Neutrophil (primary cell): ENCODE results near the gene ZFP64.
"Not testable (repeated sequence)": the region's sequence is repeated elsewhere in the genome, so short reads cannot be mapped to it uniquely, and the experiment has no call there.

Experiments
- H3K27ac ChIP-seq: fragments of 200-600 bp; sonication (generic); 2 replicates; pipeline ENCODE4 v1.5.1; 2016; ENCODE audit warnings: mild to moderate bottlenecking, moderate library complexity
- H3K27me3 ChIP-seq: fragments of 200-600 bp; sonication (generic); 2 replicates; pipeline ENCODE4 v1.6.0; 2016; ENCODE audit warnings: mild to moderate bottlenecking
- H3K36me3 ChIP-seq: fragments of 200-600 bp; sonication (generic); 2 replicates; pipeline ENCODE4 v1.5.1; 2017
- H3K4me1 ChIP-seq, 2 experiments: fragments of 200-600 bp in 1 of 2; sonication (generic) in 1 of 2; 1 replicate in 1 of 2; 2 replicates in 1 of 2; pipeline versions ENCODE4 v1.5.1 to v1.6.1; 2013 to 2016; ENCODE audit warnings: low read depth in 1 of 2, low read length in 1 of 2, mild to moderate bottlenecking in 1 of 2, moderate library complexity in 1 of 2; ENCODE audit not compliant: control insufficient read depth in 1 of 2, insufficient read depth in 1 of 2
- H3K4me3 ChIP-seq, 2 experiments: fragments of 200-600 bp in 1 of 2; sonication (generic) in 1 of 2; 1 replicate in 1 of 2; 2 replicates in 1 of 2; pipeline ENCODE4 v1.5.1; 2013 to 2016; ENCODE audit warnings: low read depth in 1 of 2, low read length in 1 of 2, mild to moderate bottlenecking in 1 of 2, moderate library complexity in 1 of 2
- H3K9me3 ChIP-seq: fragments of 200-600 bp; sonication (generic); 2 replicates; pipeline ENCODE4 v1.5.1; 2016
- CTCF ChIP-seq: fragments of 200-600 bp; sonication (generic); IDR thresholded peaks from 2 replicates; pipeline ENCODE4 v1.5.1; 2016; ENCODE audit warnings: antibody characterized with exemption

ZFP64 gene

GRCh38 chr20:52142757-52143156, 48.8 kb downstream of the ZFP64 start:
- no peaks in the 10 kb centered on the region for H3K36me3 ChIP-seq
- H3K27me3 ChIP-seq, result no peaks in the 10 kb centered on the region
- no peak overlapping the region for H3K4me3 ChIP-seq
- no peak for TF ChIP-seq CTCF
- H3K27ac ChIP-seq, result peak overlapping the region; percentile 55
- no peaks in the 10 kb centered on the region for H3K9me3 ChIP-seq
- H3K4me1 ChIP-seq, result no peaks in the 10 kb centered on the region

- no peaks in the 10 kb centered on the region for H3K9me3 ChIP-seq
- no peak overlapping the region for H3K27ac ChIP-seq
- no peaks in the 10 kb centered on the region for H3K27me3 ChIP-seq
- no peaks in the 10 kb centered on the region for H3K36me3 ChIP-seq
- no peak overlapping the region for H3K4me3 ChIP-seq
- H3K4me1 ChIP-seq, result no peaks in the 10 kb centered on the region
- TF ChIP-seq CTCF, result no peak
These were observed 51.6 kb downstream of the ZFP64 start for GRCh38 chr20:52139986-52140385.

GRCh38 chr20:52137850-52138249, 53.7 kb downstream of the ZFP64 start:
- H3K4me3 ChIP-seq, result no peak overlapping the region
- no peaks in the 10 kb centered on the region for H3K36me3 ChIP-seq
- TF ChIP-seq CTCF, result no peak
- no peaks in the 10 kb centered on the region for H3K27me3 ChIP-seq
- no peak overlapping the region for H3K27ac ChIP-seq
- no peaks in the 10 kb centered on the region for H3K4me1 ChIP-seq
- H3K9me3 ChIP-seq, result no peaks in the 10 kb centered on the region

GRCh38 chr20:52133714-52134113, 57.9 kb downstream of the ZFP64 start:
- H3K27ac ChIP-seq, H3K9me3 ChIP-seq, H3K36me3 ChIP-seq, H3K27me3 ChIP-seq, H3K4me3 ChIP-seq, H3K4me1 ChIP-seq: not testable (repeated sequence)

GRCh38 chr20:52132337-52132736, 59.2 kb downstream of the ZFP64 start:
- Histone ChIP-seq H3K4me1 (peaks cover 0 to 1% of the 10 kb centered on the region in 2 experiments), H3K4me3 (no peak overlapping the region), H3K9me3 (no peaks in the 10 kb centered on the region), H3K27ac (no peak overlapping the region), H3K36me3 (no peaks in the 10 kb centered on the region), H3K27me3 (no peaks in the 10 kb centered on the region)
- no peak for TF ChIP-seq CTCF

- Histone ChIP-seq H3K9me3 (no peaks in the 10 kb centered on the region), H3K36me3 (no peaks in the 10 kb centered on the region), H3K4me3 (no peak overlapping the region), H3K27ac (no peak overlapping the region), H3K27me3 (no peaks in the 10 kb centered on the region), H3K4me1 (peaks cover 0 to 3% of the 10 kb centered on the region in 2 experiments)
- TF ChIP-seq CTCF, result no peak
These were observed 60.4 kb downstream of the ZFP64 start for GRCh38 chr20:52131048-52131643.
